HG03565 (cell line): ENCODE data around the gene LRRC1.

Experiments
- ATAC-seq: cut with Tn5 transposase; IDR thresholded peaks from one replicate; pipeline ENCODE4 v1.9.1; 2021; ENCODE audit warnings: mild to moderate bottlenecking, moderate library complexity; ENCODE audit not compliant: unreplicated experiment

LRRC1 gene

DNA sequence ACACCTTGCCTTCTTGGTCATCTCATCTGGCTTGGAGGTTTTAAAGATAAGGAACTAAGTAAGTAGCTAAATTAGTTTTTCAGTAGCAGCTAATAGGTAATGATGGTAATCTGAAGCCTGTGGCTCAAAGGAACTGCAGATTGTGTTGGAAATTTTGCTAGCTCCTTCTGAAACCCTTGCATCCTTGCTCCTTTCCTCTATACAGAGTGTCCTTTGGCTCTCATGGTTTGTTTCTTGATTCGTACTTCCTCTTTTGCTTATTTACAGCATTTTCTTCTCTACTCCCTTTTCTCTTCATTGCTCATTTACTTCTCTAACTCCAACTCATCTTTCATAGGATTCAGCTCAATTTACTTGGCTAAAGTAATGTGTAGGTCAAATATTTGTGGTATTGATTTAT, 19.0 kb downstream of the LRRC1 start:
- ATAC-seq, result no peak

DNA sequence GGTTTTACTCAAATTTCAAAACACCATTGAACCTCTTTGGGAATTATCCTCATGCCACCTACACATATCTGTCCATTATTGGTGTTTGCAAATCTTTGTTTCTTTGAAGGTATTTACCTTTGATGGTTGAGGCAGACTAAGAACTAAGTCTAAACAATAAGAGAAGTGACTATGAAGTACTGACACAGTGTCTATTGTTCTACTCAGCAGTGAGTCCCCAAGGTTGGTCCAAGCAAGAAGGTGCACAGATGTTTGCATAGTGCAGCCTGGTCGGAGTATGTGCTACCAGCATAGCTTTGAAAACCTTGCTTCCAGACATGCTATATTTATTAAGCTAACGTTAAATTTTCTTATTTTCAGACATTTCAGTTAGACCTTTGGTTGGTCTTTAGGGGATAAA, 19.5 kb downstream of the LRRC1 start:
- no peak for ATAC-seq

DNA sequence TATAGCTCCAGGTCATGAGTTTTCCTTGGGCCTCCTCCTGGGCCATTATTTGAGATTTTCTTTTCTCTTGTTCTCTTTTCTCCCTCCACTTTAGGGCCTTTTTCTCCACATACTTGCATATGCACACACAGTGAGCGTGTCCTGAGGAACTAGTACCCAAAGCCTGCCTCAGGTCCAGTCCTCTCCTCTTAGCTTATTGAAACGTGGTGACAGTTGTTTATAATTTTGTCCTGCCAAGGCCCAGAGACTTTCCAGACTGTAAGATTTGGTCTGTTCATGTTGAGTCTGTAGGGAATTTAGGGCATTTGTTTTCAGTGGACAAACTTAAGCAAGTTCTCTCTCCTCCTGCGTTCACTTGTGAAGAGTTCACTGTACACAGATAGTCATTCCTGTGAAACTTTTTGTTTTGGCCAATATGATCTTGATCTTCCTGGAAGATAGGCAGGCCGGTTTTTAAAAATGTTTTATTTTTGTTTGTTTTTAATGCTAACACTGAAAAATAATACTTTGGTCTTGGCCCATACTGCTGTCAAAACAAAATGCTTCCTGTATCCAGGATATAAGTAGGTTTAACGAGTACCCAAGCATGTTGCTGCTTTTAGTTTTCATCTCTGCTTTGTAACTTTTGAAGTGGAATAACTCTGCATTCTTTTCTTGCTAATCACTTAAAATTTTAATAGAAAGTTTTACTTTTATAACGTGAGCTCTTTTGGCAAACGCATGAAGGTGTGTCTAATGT, 20.7 kb downstream of the LRRC1 start:
- no peak for ATAC-seq

DNA sequence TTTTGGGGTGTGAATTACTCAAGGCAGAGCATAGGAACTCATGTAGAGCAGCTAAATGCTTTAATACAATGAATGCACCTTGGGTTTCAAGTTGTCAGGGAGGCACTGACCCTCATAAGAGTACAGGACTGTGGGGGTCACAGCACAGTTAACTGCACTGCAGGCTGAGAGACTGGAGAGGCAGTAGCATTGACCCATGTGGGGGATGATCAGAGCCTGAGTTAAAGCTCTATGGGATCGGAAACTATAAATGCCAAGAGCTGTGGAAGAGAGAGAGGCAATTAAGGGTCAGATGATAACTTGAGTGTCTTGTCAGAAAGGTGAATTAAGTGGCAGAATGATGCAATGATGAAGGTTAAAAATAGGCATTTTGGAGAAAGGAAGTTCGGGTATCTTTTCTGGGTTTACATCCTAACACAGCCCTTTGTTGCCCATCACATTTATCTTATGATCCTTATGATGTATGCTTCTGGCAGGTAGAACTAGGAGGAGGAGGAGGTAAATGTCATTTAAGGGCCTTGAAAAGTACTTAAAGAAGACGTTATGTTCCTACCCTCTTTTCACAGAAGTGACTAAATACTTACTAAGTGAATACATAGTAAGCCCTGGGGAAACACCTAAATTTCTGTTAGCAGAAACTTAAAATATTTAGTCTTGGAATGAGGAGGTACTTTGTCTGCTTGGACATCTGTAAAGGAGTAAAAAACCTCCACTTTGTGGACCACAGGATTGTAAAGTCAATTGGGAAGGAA, 24.2 kb downstream of the LRRC1 start:
- no peak for ATAC-seq

DNA sequence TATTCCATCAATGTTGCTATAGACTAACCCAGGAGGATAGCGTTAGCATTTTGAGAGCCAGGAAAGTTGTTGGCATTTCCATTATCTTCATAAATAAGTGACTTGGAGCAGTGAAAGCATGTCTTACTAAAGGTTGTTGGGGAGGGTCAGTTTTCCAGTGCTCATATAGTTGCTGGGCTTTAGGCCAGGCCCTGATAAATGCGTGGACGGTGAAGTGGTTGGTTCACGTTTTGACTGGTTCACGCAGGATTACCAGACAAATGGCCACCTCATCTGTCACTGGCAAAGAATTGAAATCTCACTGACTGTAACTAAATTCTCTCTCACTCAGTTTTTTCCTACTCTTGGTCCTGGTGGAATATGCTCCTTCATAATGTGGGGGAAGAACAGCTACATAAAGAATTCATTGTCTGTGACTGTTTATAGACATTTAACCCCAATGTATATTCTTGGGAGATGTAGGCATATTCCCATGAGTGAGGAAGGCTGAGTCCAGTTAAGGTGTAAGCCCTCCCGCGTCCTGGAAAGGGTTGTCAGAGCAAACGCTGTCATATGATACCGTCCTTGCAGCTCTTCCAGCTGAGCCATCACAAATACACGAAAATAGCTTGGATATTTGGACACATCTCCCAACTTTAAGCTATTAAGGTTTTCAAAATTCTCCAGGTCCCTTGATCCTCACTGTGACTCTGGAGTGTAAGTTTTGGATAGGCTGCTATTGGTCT, 27.8 kb downstream of the LRRC1 start:
- no peak for ATAC-seq

DNA sequence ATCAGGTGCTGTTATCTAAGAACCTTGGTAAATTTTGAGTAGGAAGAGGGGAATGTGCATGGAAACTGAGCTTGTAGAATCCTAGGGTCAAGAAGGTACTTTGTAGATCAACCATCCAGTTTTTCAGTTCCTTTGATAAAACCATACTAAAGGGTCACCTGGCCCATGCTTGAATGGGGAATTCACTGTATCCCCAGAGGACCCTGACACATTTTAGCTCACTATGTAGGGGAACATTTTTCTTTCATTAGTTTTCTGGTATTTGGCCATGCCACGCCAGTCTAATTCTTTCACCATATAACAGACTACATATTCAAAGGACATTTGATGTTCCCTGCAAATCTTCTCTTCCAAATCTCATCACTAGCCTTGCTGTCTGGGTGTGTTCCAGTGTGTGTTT, 29.9 kb downstream of the LRRC1 start:
- ATAC-seq, result no peak

DNA sequence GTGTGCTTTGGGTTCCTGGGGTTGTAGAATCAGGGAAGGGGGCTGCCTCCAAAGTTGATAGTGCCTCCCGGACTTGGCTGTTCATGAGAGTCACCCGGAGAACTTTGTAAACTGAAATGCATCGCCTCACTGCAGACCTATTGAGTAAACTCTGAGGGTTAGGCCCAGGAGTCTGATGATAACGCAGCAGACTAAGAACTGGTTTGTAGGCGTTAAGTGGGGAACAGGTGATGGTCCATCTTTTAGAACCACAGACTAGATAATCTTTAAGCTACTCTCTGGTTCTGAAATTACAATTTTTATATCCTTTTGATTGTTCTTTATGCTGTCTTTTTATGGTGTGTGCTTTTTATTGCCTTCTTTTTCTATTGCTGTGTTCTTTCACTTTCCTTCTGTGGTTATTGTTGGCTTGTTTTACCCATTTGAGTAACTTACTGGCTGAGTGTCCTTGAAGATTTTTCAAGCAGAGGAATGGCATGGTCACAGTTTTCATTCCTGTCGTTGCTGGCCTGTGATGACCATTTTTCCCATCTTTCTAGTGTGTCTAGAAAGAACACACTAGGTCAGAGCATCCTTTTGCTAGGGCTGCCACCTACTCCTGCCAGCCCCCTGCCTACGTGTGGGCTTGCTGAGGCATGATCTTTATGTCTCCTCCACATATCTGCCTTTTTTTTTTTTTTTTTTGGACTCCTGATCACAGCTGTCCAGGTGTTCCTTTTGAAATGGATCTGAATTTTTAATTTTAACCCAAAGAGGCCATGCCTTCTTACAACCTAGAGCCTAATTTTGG, 30.9 kb downstream of the LRRC1 start:
- ATAC-seq, result no peak

DNA sequence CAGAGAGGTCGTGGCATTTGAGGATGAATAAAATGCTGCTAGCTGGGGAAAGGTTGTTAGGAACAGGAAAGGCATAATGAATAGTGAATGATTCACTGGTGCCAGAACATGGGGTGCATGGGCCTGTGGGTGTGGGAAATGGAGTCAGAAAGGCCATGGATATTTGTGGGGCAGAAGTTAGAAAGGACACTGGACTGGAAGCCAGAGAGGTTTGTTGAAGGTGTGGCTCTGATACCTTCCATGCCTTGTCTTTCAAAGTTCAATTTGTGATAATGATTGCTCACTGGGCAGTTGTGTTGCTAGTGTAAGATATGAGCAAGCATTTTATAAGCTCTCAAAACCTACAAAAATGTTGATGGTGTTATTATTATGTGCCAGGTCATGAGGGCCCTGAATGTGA, 32.7 kb downstream of the LRRC1 start:
- no peak for ATAC-seq

DNA sequence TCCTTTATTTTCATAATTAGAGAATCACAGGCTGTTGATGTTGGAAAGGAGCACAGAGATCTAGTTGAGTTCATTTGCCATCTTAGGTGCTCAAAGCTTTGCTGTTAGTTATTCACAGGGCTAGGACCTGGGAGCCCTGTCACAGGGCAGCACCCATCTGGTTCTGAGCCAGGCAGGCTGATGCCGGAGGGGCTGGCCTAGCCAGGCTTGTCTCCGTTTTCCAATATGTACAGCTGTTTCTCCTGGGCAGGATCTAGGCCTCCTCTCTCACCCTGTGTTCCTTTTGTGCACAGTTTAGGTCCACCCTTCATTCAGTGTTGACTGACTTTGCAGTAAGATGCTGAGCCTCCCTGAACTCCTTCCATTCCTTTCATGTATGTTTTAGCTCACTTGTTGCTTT, 33.4 kb downstream of the LRRC1 start:
- ATAC-seq, result no peak

DNA sequence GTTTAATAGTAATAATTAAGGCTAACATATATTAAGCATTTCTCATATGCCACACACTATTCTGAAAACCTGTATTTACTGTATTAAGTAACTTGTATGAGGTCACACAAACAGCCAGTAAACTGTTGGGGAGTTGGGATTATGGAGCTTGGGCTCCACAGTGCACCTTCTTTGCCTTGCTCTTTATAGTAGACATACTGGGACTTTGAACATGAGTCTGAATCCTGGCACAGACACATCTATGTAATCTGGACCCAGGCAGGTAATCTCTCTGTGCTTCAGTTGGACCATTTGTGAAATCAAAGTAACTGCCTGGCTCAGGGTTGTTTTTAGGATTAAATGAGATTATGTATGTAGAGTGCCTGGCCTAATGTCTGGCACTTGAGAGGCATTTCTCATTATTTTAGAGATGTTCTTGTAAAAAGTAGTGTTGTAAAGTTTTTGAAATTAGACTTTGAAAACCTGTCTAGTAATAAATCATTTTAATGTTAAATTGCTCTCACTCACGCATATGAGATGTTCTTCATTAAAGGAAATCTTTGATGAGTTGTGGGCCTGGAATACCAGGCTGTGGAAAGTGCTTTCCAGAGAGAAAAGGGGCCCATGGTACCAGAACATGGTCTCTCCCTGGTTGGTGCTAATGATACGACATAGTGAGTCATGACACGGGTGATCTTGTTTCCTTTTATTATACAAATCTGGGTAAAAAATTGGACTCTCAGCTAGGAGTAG, 34.3 kb downstream of the LRRC1 start:
- ATAC-seq, result no peak

DNA sequence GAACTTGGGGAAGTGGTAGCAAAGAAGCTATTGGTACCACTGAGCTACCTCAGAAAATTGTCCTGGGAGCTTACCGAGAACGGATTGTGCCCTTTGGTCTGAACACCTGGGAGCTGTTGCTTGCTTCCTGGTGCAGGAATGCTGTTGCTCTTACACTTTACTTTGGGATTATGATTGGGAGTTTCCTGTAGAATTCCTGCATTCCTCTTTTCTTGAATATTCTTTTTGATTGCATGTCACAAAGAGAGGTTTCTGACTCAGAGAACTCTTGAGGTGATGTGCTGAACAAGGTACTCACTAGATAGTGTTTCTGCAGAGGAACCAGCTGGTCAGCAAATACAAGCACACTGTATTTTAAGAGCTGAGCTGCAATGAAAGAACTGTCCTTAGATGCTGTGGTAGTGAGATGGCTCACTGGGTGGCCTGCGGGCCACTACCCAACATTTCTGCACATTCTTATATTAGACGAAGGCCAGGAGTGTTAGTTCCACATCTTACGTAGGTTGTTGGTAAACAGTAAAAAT, 35.0 kb downstream of the LRRC1 start:
- no peak for ATAC-seq

DNA sequence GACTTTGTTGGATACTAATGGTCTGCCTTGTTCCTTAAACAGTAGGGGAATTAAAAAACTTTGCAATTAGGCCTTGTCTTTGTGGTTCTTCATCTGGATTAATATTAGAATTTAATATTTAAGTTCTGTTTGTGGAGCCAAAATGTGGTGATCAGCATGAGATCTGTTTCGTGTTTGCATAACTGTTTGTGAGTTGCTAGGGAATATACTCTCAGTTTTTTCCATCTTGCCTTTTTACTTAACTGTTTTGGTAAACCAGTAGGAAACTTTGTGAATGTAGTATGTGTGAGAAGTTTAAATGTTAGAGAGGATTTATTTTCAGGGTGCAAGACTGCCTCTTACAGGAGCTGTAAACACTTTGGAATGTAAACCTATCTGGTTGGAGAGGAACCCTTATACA, 35.6 kb downstream of the LRRC1 start:
- no peak for ATAC-seq

DNA sequence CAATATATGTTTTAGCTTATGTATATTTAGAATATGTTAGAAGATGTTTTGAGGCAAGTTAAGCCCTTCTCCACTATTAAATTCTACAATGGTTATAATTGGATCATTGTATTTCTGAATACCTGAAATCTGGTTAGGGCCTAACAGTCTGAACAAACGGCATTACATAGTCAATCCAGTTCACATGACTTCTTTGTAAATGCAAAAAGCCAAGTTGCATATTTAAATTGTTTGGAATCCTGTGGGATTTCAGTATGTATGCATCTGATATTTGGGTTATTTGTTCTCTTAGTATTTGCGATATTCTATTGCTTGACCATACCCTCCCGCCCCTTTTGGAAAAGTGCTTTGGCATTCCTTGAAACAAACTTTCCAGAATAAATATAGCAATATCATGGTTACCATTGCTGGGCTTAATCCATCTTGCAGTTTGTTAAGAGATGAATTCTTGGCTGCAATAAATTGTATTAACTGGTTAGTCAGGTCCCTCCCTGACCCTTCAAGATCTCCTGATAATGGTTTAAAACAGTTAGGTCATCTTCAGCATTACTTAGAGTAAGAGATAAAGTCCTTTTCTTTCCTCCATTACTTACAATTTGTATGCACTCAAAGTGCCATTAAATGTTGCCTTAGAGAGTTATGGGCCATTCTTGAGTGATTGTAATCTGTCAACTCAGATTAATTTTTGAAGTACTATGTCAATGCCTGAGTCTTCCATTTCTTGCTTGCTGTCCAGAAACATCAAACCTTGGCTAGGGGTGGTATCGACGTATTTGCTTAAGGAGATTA, 36.5 kb downstream of the LRRC1 start:
- ATAC-seq, result no peak

DNA sequence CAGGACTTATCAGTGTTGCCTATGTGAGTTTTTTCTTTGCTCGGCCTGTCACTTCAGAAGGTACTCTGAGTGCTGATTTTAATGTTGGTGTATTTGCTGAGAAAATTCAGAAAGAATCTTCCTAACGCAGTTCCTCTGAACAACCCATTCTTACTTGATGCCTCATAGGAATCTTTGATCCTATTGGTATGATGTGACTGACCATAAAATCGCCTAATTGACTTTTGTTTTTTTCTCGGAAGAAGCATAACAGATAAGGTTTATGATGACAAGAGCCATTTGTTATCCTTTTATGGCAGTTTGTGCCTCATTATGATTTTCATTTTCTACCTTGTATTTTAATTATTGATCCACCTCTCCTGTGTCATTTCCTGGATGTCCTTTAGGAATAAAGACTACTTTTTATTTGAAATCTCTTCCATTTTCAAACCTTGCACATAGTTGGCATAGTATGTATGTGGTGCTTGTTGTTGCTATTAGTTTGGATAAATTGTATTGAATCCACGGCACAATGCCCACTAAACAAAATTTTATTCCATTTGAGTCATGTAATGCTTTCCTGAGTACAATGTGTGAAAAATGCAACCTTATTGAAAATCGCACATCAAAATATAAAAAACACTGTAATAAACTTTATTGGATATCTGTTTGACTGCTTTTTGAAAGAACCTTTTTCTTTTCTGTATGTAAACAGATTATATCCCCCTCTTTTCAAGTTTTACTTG, 37.3 kb downstream of the LRRC1 start:
- no peak for ATAC-seq

DNA sequence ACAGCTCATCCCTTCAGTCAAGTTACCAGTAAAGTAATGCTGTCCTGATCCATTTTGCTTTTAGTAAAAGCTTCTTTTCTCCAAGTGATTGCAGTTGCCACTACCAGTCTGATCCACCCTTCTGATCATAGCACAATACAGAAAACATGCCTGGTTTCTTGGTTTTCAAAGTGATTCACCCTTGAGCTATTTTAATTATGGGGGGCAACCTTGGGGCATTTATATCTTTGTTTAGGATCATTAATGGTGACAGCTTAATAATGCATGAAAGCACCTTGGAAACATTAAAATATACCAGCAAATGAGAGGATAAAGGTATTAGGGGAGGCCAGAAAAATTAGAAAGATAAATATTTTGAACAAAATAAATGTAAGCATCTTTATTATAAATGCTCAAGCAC, 38.4 kb downstream of the LRRC1 start:
- ATAC-seq, result no peak

DNA sequence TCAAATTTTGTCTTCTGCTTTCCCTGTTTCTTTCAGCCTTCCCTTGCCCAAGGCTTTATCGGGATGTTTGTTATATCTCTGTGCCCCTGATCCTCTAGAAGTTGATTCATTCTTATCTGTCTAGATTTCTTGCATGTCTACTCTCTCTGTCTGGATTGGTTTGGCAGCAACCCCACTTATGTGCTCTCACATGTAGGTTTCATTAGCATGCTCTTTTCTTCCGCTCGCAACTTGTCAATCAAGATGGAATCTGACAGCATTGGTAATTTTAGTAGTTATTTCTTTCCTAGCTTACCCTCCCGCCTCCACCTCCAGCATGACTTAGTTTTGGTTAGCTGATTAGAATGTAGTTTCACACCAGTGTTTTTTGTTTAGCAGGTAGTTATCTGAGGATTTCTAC, 39.3 kb downstream of the LRRC1 start:
- no peak for ATAC-seq

DNA sequence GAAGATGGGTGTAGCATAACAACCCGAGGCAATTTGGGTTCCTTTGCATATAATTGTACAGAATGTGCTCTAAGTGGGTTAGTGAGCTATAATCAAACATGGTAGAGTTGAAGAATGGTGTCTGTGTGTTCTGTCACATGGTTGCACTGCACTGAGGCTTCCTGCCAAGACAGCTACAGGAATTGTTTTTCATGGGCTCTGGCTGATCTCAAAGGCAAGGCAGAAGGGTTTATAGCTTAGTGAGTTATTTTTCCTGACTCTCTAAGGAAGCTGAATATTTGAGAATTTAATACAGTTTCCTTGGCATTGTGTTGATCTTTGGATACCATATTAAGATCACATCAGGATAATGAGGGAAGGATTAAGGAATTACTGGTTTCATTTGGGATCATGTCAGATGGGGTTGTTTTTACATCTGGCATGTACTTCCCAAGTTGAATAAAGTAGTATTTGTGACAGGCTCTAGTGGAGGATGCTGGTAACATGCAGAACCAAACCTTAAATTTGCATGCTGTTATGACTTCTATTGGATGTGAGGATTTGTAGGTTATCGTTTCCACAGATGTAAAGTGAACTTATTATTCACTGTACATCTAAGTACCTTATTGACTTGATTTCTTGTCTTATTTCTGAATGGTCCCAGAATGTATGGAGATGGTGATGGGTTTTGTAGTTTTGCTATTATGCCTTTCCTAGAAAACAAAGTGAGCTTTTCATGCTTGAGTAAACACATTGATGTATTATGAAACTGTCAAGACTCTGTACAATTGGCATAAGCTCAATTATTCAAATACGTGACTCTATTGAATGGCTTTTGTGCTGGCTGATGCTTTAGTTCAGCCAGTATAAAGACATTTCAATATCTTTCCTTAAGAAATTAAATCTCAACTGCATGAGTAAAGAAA, 43.3 kb downstream of the LRRC1 start:
- no peak for ATAC-seq

DNA sequence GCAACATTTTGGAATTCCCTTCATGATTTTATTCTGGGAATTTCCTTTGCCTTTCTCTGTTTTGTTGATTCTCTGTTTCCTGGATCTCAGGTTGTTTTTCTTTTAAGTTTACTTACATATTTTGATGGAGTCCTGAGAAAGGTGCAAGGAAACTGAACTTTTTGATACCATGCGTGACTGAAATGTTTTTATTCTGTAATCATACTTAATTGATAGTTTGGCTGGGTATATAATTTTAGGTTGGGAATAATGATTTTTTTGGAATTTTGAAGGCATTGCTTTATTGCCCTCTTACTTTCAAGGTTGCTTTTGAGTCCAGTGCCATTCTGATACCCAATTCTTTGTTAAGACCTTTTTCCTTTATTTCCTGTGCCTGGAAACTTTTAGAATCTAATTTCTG, 45.2 kb downstream of the LRRC1 start:
- no peak for ATAC-seq
